CD4-positive, CD25-positive, alpha-beta regulatory T cell (primary cell): ENCODE results near the gene NIT1. TPM values are rescaled to one million over a fixed set of nuclear protein-coding genes. Genes with fewer than 3 reads are reported as not detected.

Source experiments
- ATAC-seq, 2 donors: fragments of 150-1000 bp; cut with Tn5 transposase; one replicate each; pipeline ENCODE4 v1.10.0; 2021; ENCODE audit warnings: low read depth in 2 of 2, moderate number of reproducible peaks in 2 of 2, moderate library complexity in 1 of 2
- DNase-seq, 3 donors: peaks; one replicate each; pipeline versions ENCODE4 v3.0.0 to v3.0.0-alpha.2; 2012 to 2022; ENCODE audit warnings: mixed read lengths in 1 of 3
- H3K27ac ChIP-seq: one replicate; pipeline ENCODE4 v1.7.0; 2013; ENCODE audit warnings: mild to moderate bottlenecking, low read length; ENCODE audit not compliant: insufficient read depth, poor library complexity, severe bottlenecking
- H3K27me3 ChIP-seq: one replicate; pipeline ENCODE4 v1.7.0; 2013; ENCODE audit warnings: low read length; ENCODE audit not compliant: control insufficient read depth, insufficient read depth
- H3K36me3 ChIP-seq: one replicate; pipeline ENCODE4 v1.7.0; 2013; ENCODE audit warnings: mild to moderate bottlenecking, low read length, moderate library complexity; ENCODE audit not compliant: control insufficient read depth, insufficient read depth
- H3K4me1 ChIP-seq: 2 replicates; pipeline ENCODE4 v1.7.0; 2013; ENCODE audit warnings: mild to moderate bottlenecking, low read length; ENCODE audit not compliant: insufficient read depth, control insufficient read depth, poor library complexity, severe bottlenecking
- H3K4me3 ChIP-seq: one replicate; pipeline ENCODE4 v1.7.0; 2013; ENCODE audit warnings: low read depth, mild to moderate bottlenecking, low read length, moderate library complexity
- H3K9me3 ChIP-seq, 2 experiments: 1 replicate in 1 of 2; 2 replicates in 1 of 2; pipeline ENCODE4 v1.7.0; 2013; ENCODE audit warnings: low read length in 2 of 2, mild to moderate bottlenecking in 1 of 2, moderate library complexity in 1 of 2; ENCODE audit not compliant: control insufficient read depth in 2 of 2
- H3K27ac Mint-ChIP-seq, 3 donors: one replicate each; pipeline ENCODE4 v1.8.0; 2020 to 2022; ENCODE audit warnings: mild to moderate bottlenecking in 3 of 3, mixed read lengths in 3 of 3, moderate library complexity in 2 of 3
- H3K27me3 Mint-ChIP-seq: one replicate; pipeline ENCODE4 v1.8.0; 2022; ENCODE audit warnings: mild to moderate bottlenecking, mixed read lengths
- H3K36me3 Mint-ChIP-seq: one replicate; pipeline ENCODE4 v1.8.0; 2020; ENCODE audit warnings: mixed read lengths
- H3K4me1 Mint-ChIP-seq, 4 donors: one replicate each; pipeline ENCODE4 v1.8.0; 2020 to 2022; ENCODE audit warnings: mixed read lengths in 4 of 4, mild to moderate bottlenecking in 1 of 4
- H3K4me3 Mint-ChIP-seq, 4 donors: one replicate each; pipeline ENCODE4 v1.8.0; 2020 to 2022; ENCODE audit warnings: mild to moderate bottlenecking in 4 of 4, mixed read lengths in 4 of 4, moderate library complexity in 3 of 4
- H3K9me3 Mint-ChIP-seq, 7 donors: one replicate each; pipeline ENCODE4 v1.8.0; 2020 to 2022; ENCODE audit warnings: mixed read lengths in 7 of 7, mild to moderate bottlenecking in 3 of 7, moderate library complexity in 2 of 7
- polyA plus RNA-seq, 4 donors: library from polyadenylated mRNA; unstranded; fragments of 300-500 nt; fragmentation: Illumina TruSeq; gene quantifications; one replicate each; pipeline ENCODE4 v1.2.3, GENCODE V29; 2021
- total RNA-seq: library from RNA; stranded (reverse); gene quantifications from one replicate; pipeline ENCODE4 v1.2.3, GENCODE V29; 2022

Gene NIT1
- total and polyA plus RNA-seq, 5 donors from 2014 or later = 21.1 to 28.2 (median 22.5) TPM

- Histone ChIP-seq H3K4me1 (no peaks in the 10 kb centered on the region), H3K27ac (no peak overlapping the region), H3K36me3 (no peaks in the 10 kb centered on the region), H3K4me3 (no peak overlapping the region), H3K27me3 (no peaks in the 10 kb centered on the region), H3K9me3 (no peaks in the 10 kb centered on the region)
- Mint-ChIP-seq H3K36me3 (no peaks in the 10 kb centered on the region), H3K27me3 (no peaks in the 10 kb centered on the region), H3K4me3 (no peak overlapping the region), H3K4me1 (no peaks in the 10 kb centered on the region), H3K27ac (no peak overlapping the region), H3K9me3 (no peaks in the 10 kb centered on the region)
- ATAC-seq (no peak), DNase-seq (no peak)
Measured at GRCh38 chr1:161145832-161146231, 27.9 kb downstream of the NIT1 start.

GRCh38 chr1:161153176-161153575, 35.3 kb downstream of the NIT1 start:
- Histone ChIP-seq H3K9me3 (no peaks in the 10 kb centered on the region), H3K4me3 (peak overlapping the region; percentile 97), H3K4me1 (peaks cover 11% of the 10 kb centered on the region), H3K27ac (peak overlapping the region; percentile 95), H3K36me3 (peaks cover 13% of the 10 kb centered on the region), H3K27me3 (no peaks in the 10 kb centered on the region)
- peaks cover 25 to 32% (median 29%) of the 10 kb centered on the region in 4 donors for H3K4me1 Mint-ChIP-seq
- peak overlapping the region; percentile 100 for H3K27ac Mint-ChIP-seq
- no peak for ATAC-seq
- peak overlapping the region; percentile 96 to 100 (median 98) for H3K4me3 Mint-ChIP-seq
- no peak for DNase-seq
- no peaks in the 10 kb centered on the region for H3K9me3 Mint-ChIP-seq
- H3K27me3 Mint-ChIP-seq = no peaks in the 10 kb centered on the region
- H3K36me3 Mint-ChIP-seq = peaks cover 13% of the 10 kb centered on the region

GRCh38 chr1:161153682-161154337, 35.9 kb downstream of the NIT1 start, which contains the start of gene UFC1:
Gene UFC1, plus strand, starts transcription at chr1:161153978. Its CDS starts 20 bp downstream, at chr1:161153998.
- Histone ChIP-seq H3K36me3 (peaks cover 18% of the 10 kb centered on the region), H3K4me1 (peaks cover 12% of the 10 kb centered on the region), H3K27ac (peak within 1 kb of the TSS; percentile 95), H3K27me3 (no peaks in the 10 kb centered on the region), H3K4me3 (peak within 1 kb of the TSS; percentile 97), H3K9me3 (no peaks in the 10 kb centered on the region)
- Mint-ChIP-seq H3K27ac (peak within 1 kb of the TSS; percentile 100), H3K36me3 (peaks cover 16% of the 10 kb centered on the region), H3K4me1 (peaks cover 27 to 37% (median 34%) of the 10 kb centered on the region in 4 donors), H3K27me3 (no peaks in the 10 kb centered on the region), H3K4me3 (peak within 1 kb of the TSS; percentile 96 to 100 (median 98)), H3K9me3 (no peaks in the 10 kb centered on the region)
- DNase-seq = peak; percentile 80 to 95 (median 91)
- ATAC-seq = peak; percentile 95 to 96

- DNase-seq (no peak), ATAC-seq (no peak)
- Mint-ChIP-seq H3K27ac (peak overlapping the region; percentile 49 to 96 (median 92)), H3K4me1 (peaks cover 38 to 74% (median 50%) of the 10 kb centered on the region in 4 donors), H3K36me3 (peaks cover 27% of the 10 kb centered on the region), H3K9me3 (no peaks in the 10 kb centered on the region), H3K27me3 (no peaks in the 10 kb centered on the region), H3K4me3 (peak overlapping the region; percentile 91 to 97 (median 95))
- H3K36me3 ChIP-seq = peaks cover 27% of the 10 kb centered on the region
- peaks cover 41% of the 10 kb centered on the region for H3K4me1 ChIP-seq
- no peaks in the 10 kb centered on the region for H3K27me3 ChIP-seq
- H3K4me3 ChIP-seq = no peak overlapping the region
- no peak overlapping the region for H3K27ac ChIP-seq
- H3K9me3 ChIP-seq = no peaks in the 10 kb centered on the region
Measured at GRCh38 chr1:161157867-161158266, 40.0 kb downstream of the NIT1 start.

- no peaks in the 10 kb centered on the region for H3K27me3 Mint-ChIP-seq
- peak overlapping the region; percentile 92 to 97 (median 96) for H3K27ac Mint-ChIP-seq
- no peaks in the 10 kb centered on the region for H3K9me3 Mint-ChIP-seq
- DNase-seq (no peak), ATAC-seq (no peak)
- no peaks in the 10 kb centered on the region for H3K9me3 ChIP-seq
- peaks cover 32% of the 10 kb centered on the region for H3K36me3 Mint-ChIP-seq
- peaks cover 37 to 75% (median 56%) of the 10 kb centered on the region in 4 donors for H3K4me1 Mint-ChIP-seq
- H3K4me3 Mint-ChIP-seq = peak overlapping the region; percentile 91 to 97 (median 95)
- no peaks in the 10 kb centered on the region for H3K27me3 ChIP-seq
- peaks cover 32% of the 10 kb centered on the region for H3K36me3 ChIP-seq
- peak overlapping the region; percentile 81 for H3K4me3 ChIP-seq
- peak overlapping the region; percentile 83 for H3K27ac ChIP-seq
- peaks cover 41% of the 10 kb centered on the region for H3K4me1 ChIP-seq
Measured at GRCh38 chr1:161158316-161159010, 40.6 kb downstream of the NIT1 start.

GRCh38 chr1:161159087-161159912, 41.4 kb downstream of the NIT1 start, which contains the start of gene USP21:
Gene USP21, plus strand, starts transcription at chr1:161159500. Its CDS starts 1,141 bp downstream, at chr1:161160641.
- Mint-ChIP-seq H3K4me3 (peak within 1 kb of the TSS; percentile 91 to 97 (median 95)), H3K36me3 (peaks cover 39% of the 10 kb centered on the region), H3K27ac (peak within 1 kb of the TSS; percentile 92 to 97 (median 96)), H3K9me3 (no peaks in the 10 kb centered on the region), H3K4me1 (peaks cover 31 to 74% (median 52%) of the 10 kb centered on the region in 4 donors), H3K27me3 (no peaks in the 10 kb centered on the region)
- peaks cover 33% of the 10 kb centered on the region for H3K36me3 ChIP-seq
- ATAC-seq (peak; percentile 89 to 91), DNase-seq (peak; percentile 89 to 93 (median 91))
- H3K9me3 ChIP-seq = no peaks in the 10 kb centered on the region
- H3K4me1 ChIP-seq = peaks cover 40% of the 10 kb centered on the region
- H3K4me3 ChIP-seq = peak within 1 kb of the TSS; percentile 94
- peak within 1 kb of the TSS; percentile 83 for H3K27ac ChIP-seq
- no peaks in the 10 kb centered on the region for H3K27me3 ChIP-seq

- H3K4me1 Mint-ChIP-seq = peaks cover 29 to 74% (median 51%) of the 10 kb centered on the region in 4 donors
- H3K27me3 ChIP-seq = no peaks in the 10 kb centered on the region
- H3K27ac Mint-ChIP-seq = peak overlapping the region; percentile 26 to 92 (median 83)
- H3K4me1 ChIP-seq = peaks cover 35% of the 10 kb centered on the region
- peak in 1 of 3 donors; percentile 29 for DNase-seq
- H3K4me3 Mint-ChIP-seq = peak overlapping the region; percentile 91 to 97 (median 95)
- no peak for ATAC-seq
- no peaks in the 10 kb centered on the region for H3K9me3 ChIP-seq
- H3K27me3 Mint-ChIP-seq = no peaks in the 10 kb centered on the region
- H3K9me3 Mint-ChIP-seq = no peaks in the 10 kb centered on the region
- H3K4me3 ChIP-seq = peak overlapping the region; percentile 94
- H3K36me3 ChIP-seq = peaks cover 35% of the 10 kb centered on the region
- peaks cover 43% of the 10 kb centered on the region for H3K36me3 Mint-ChIP-seq
- H3K27ac ChIP-seq = peak overlapping the region; percentile 83
Measured at GRCh38 chr1:161159913-161160243, 42.0 kb downstream of the NIT1 start.
